ENCODE data around the gene PRKD1.

The PRKD1 gene

DNA sequence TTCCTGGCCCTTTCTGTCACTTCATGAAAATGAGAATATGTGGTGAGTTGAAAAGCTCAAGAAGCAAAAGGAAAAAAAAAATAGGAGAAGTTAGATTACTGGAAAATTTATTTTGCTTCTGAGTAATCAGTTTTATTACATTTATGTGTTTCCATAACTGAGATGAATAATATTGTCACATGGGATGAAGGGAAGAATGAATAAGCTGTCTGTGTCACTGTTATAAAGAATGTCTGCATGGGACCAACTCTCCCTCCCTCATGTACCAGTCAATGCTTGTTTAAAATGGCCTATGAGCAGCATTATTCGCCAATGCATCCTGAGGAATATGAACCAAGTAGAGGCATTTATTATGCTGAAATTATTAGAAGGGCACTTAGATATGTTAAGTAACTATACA, 246.3 kb downstream of the PRKD1 start:
- DNase-seq (ENCODE audit: low read depth, low spot score): no peak

DNA sequence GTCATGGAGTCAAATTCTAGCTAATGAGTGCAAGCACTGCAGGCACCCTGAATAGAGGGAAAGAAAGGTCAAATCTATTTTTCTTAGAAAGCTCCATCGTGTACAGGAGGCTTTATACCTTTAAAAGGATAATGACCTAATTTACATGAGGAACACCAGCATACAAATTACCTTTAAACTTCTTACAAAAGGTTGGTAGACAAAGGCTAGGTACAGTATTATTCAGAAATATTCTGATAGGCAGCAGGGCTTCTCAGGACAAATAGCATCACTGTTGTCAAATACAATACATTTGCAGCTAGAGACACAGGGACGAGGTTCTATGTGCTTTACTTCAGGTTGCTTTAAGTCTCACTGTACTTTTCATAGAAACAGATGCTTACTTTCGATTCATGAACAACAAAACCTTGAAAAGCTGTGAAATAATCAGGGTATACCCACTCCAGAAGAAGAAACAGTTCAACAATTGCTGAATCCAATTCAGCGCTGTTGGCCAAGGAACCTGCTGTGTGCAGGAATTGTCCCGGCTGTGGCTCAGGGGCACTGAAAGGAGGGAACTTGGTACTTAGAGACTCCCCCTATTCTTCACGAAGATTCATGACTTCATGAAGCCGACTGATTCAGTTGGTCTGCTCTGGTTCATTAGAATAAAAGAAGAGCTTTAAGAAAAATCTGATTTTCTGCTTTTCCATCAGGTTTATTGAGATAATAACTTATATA, 252.9 kb downstream of the PRKD1 start:
- DNase-seq (ENCODE audit: low read depth, low spot score): no peak

DNA sequence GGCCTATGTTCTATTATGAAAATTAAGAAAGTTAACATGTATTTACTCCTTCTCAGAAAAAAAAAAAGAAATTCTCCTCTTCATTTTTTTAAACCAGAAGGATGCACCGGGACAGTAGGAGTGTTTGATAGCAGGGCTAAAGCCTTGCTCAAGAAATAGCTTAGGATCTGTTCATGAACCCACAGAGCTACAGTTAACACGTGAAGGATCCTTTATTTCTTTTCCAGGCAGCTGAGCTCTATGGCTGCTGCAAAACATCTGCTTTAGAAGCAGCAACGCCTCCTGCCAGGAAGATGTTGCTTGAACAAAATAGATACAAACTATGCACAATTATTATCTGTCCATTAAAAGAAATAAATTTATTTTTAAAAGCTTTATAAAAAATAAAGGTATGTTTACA, 254.8 kb downstream of the PRKD1 start:
- no peak for DNase-seq (ENCODE audit: low read depth, low spot score)

DNA sequence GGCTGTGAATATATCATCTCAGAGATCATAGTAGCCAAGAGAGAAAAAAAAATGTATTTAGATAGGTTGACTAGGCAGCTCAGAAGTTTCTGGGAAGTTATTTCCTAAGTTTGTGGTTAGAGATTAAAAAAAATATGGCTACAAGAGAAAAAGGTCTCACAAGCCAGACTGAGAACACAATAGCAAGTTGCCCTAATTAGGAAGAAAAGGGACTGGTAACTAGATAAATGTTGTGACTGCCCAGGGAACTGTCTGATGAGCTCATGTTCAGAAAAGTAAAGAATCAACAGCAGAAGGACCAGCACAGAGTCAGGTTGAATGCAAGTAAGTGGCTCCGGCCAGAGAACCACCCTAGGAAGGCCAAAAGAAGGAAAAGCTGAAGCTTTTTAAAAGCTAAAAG, 256.6 kb downstream of the PRKD1 start:
- DNase-seq (ENCODE audit: low read depth, low spot score): no peak

DNA sequence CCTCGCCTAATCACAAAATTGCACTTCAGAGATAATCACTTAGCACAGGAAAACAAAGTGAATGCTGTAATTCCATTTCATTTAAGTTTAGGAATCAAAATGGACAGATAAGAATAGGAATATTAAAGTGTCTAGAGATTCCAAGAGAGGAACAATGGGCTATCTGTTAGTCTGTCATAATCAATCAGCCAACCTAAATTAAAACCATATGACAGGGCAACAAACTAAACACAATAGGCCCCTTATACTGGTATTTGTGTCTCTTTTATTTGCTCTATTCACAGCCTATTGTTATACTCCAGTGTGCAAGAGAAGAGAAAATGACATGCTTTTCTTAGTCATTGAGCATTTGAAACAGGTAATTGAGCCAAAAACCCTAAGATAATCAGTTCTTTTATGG, 259.4 kb downstream of the PRKD1 start:
- DNase-seq (ENCODE audit: low read depth, low spot score): no peak

DNA sequence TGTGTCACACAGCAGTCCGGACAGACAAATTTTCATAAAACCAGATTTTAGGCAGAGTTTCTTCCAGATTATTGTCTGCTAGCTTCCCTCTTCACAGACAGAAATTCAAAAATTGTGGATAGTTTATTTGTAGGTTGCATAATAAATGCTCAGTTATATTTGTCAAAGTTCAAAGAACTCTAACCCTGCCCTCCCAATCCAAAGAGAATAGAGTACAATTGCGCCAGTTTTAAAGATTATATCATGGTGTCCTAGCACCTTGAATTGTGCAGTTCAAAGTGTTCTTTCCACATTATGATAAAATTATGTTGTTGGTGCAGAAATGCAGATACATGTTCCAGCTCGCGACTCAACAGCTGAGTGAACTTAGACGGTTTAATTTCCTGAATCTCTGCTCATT, 263.1 kb downstream of the PRKD1 start:
- no peak for DNase-seq (ENCODE audit: low read depth, low spot score)

DNA sequence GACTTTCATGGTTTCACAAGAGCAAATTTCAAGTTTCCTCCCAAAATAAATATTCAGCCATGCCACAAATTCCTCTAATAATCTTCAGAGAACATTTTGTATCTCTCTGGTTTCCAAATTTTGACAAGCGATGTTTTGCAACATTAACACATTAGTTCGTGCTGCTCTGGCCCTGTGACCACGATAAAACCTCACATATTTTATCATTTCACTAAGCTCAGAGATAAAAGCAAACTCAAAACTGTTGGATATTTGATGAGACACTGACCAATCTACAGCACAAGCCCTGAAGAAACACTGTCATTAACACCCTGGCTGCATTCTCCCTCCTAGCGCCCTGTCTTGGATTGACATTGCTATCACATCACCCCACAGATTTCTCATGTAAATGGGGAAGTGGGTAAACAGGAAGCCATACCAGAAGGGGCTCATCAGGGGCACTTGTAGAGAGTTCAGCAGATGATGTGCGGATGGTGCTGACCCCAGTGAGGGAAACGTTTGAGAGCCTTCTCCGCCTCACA, 264.3 kb downstream of the PRKD1 start:
- no peak for DNase-seq (ENCODE audit: low read depth, low spot score)

DNA sequence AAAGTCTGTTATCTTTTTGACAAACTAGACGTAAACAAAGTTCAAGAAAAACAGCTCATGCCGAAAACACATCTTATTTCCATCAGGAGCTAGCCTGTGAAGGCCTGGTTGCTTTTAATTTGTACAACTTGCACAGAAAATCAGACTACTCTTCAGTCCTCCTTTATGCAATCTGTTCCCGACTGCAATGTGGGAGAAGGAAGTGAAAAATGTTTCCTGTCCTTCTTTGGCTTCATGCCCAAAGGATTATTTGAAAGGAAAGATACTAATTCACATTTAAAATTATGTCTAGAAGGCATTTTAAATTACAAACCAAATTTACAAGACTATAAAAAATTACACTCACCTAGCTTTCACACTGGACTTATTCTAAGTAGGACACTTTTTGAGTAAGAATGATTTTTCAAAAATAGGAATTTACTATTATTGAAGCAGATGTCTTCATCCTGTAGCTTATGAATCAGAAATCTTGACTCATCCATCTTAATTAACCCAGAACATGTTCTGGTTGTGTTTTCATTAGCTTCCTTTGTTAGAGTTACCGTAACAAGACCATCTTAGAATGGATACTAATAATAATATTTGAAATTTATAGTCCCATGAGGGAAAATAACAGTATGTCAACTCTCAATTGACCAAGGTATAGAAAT, 272.6 kb downstream of the PRKD1 start:
- no peak for DNase-seq (ENCODE audit: low read depth, low spot score)

DNA sequence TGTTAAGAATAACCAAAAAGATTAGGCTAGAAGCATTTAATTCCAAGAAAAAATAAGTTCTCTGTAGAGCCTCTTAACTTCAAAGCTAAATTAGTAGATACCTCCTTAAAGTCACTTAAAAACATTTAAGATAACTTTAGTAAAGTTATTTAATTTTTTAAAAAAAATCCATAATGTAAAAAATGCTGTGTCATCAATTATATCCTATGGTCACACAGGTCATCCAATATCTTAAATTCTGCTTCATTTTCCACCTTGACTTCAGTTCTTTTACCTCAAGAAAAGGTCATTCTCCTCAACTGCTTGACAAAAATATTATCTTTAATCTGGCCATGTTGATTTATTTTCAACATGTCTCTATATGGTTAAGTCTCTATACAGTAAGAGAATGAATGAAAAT, 274.3 kb downstream of the PRKD1 start:
- no peak for DNase-seq (ENCODE audit: low read depth, low spot score)

DNA sequence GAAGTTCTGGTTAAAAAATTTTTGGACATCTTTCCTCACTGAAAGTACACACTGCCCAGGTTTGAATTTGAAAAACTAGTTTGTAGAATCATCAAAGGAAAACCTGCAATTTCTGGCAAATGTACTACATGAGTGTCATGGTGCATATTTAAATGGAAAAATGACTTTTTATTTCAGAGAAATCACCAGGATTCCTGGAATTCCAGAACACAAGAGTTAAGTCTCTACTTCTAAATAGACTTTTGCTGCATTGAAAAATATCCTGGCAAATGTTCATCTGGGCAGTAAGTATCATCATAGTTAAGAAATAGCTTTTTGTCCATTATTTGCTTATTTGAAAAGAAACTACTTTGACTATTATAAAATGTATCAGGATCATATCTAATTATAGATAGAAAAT, 275.1 kb downstream of the PRKD1 start:
- no peak for DNase-seq (ENCODE audit: low read depth, low spot score)

DNA sequence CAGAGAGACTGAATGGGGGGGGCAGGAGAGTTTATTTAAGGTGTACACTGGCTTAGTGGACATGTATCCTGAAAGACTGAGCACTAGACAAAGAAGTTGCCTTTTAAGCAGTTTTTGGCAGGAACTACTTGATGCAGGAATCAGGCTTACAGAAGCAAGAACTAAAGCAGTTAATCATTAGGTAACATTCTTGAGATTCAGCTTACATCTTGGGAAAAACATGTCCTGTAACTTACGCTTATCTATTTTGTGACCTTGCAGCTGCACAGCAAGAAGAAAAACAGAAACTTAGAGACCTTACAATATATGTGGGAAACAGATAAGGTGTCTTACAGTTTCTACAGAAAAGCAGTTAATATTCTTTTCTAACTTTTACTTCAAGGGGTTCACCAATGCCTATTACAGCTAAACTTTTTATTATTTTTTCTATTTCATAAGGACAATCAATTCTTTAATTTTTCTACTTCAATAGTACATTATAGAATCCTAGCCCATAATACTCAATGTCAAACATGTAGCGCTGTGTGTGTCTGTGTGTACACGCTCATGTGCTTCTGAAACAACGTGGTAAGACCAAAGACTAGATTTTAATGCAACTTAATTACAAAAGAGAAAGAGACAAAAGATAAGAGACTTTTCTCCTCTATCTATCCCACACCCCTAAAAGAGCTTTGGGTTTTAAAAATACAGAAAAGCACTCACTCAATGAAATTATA, 276.9 kb downstream of the PRKD1 start:
- no peak for DNase-seq (ENCODE audit: low read depth, low spot score)

DNA sequence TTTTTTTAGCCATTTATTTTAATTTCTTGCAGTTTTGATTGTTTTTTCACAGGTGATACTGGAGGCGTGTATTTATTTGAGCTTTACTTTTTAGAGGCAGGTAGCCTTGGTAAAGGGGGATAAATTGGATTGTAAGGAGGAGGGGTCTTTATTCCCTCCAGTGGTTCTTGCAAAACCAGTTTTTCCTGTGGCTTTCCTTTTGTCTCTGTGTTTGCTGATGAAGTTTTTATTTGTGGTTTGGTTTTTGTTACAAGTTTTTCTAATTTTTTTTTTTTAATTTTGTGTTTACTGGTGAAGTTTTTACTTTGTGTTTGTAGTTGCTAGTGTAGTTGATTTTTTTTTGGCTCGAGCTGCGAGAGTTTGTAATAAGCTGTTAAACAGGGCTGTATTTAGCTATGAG, 278.5 kb downstream of the PRKD1 start:
- DNase-seq (ENCODE audit: low read depth, low spot score): no peak

DNA sequence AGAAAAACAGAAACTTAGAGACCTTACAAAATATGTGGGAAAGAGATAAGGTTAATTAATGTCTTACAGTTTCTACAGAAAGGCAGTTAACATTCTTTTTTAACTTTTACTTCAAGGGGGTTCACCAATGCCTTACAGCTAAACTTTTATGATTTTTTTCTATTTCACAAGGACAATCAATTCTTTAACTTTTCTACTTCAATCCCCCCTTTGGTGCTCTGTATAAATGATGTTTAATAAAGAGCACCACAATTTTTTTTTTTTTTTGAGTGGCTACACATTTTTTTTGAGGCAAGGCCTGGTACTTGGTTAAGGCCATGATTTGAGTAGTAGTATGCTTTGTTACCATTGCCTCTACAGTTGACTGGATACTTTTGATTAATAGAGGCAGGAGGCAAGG, 279.6 kb downstream of the PRKD1 start:
- DNase-seq (ENCODE audit: low read depth, low spot score): no peak

DNA sequence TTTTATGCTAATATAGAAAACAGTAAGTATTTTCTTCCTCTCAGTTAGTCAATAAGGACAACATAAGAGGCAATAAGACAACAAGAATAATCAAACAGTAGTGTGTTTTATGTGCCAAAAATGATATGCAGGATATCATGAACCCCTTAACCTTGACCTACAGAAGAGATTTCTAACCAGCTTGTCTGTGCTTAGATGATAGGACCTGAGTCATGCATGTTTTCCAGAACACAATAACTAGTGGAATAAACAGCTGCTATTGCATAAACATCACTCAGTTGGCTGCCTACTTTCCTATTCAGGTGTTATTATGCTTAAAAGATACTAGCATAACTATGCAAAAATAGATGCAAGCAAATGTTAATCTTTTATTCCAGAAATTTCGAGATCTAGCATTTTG, 282.5 kb downstream of the PRKD1 start:
- no peak for DNase-seq (ENCODE audit: low read depth, low spot score)

DNA sequence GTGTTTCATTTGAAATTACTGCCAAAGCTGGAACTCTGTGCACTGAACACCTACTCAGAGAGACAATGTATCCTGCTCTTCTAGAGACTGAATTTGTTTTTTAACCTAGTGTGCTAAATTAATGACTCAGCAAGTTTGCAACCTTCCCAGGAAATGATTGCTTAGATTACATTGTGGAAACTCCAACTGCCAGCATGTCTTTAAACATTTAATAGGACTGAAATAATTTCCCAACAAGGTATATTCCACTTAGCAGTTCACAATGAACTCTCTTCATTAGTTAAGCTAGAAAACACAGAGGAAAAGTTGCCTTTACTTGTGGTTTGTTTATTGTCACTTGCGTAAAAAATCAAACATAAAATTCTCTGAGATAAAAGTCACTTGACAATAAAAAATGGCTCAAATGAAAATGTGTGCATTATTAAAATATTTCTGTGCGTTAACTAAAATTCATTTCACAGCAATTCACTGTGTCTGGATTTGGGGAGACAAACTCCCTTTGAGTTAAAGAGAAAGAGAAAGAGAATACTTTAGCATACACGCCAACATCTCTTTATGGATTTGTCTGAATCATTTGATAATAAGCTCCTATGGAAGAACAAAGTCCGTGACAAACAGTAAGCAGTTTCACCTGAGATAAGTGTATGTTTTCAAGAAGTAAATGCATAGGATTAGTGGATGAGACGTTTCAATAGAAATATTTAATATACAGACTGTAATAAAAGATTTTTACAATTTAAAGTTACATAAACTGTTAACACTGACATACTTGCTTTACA, 284.0 kb downstream of the PRKD1 start:
- DNase-seq (ENCODE audit: low read depth, low spot score): no peak

DNA sequence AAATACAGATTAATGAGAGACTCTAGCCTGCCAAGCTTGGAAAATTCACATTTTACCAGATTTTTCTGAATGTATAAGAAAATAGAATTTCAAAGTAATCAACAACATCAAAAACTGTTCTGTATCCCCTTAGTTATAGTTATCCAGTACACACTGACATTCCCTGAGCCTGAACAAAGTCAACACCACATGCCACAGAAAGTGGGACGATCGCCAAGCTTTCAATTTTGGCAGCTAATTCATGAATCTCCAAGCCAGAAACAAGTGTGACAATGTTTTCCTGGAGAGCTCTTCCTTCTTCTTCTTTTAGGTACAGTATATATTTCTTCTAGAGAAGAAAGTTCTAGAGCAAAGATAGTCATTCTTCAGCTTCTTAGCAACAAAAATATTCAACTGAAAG, 290.2 kb downstream of the PRKD1 start:
- DNase-seq (ENCODE audit: low read depth, low spot score): no peak

DNA sequence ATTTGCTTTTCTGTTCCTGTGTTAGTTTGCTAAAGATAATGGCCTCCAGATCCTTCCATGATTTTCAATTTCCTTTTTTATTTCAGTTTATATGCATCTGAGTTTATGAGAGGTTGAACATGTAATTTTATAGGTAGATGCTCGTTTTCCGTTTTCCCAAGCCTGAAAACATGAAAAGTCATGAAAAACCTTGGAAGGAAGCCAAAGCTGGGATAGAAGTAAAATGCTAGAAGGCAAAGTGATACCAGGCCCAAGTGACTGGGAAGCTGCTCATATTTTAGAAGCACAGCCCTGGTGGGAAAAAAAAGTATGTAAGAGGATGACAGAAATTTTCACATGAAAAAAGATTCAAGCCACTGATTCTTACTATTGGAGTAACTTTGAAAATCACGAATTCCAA, 290.8 kb downstream of the PRKD1 start:
- DNase-seq (ENCODE audit: low read depth, low spot score): no peak

DNA sequence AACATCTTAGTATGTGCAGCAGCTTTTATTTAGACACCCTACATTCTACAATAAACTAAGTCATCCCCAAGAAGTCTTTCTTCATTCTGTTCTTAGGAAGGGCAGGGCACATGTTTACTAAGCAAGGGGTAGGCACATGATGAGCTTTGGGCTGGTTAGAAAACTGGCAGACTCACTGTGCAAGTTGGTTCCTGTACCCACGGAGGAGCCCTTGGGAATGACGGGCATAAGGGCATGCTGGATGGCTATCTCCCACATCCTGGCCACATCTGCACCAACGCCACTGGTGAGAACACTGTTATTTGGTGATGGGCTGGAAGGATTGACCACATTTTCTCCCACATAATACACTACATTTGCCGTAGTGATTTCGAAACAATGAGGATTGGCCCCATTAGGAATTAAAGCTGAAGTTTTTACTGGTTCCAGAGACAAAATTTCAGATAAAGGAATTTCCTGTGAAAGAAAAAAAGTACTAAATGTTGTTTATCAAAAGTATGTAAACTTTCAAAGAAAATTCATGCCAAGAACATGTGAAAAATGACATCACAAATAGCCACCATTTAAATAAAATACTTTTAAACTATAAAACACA, 297.0 kb downstream of the PRKD1 start:
- DNase-seq (ENCODE audit: low read depth, low spot score): no peak

DNA sequence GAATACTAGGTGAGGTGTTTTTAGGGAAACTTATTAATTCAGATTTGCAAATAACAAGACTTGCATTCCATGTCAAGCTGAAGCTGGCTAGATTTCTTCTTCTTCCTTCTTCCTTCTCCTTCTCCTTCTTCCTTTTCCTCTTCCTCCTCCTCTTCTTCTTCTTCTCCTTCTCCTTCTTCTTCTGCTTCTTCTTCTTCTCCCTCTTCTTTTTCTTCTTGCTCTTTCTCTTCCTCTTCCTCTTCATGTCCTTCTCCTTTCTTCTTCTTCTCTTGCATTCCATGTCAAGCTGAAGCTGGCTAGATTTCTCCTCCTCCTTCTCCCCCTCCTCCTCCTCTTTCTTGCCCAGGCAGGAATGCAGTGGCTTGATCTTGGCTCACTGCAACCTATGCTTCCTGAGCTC, 297.8 kb downstream of the PRKD1 start:
- DNase-seq (ENCODE audit: low read depth, low spot score): no peak

DNA sequence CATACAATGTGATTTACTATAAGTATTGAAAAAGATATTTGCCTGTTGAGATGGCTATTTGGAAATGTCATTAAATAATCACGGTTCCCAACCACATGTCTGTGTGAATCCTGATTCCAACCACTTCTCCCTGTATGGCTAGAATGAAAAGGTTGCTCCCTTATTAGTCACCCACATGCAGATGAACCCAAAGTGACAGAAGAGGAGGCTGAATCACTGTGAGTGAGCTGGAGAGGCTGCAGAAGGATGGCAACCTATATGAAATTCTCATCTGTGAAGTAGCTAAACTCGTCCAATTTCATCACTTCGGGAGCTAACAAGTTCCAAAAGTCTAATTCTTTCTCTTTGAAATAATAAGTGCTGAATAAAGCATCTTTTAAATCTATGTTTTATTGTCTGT, 300.5 kb downstream of the PRKD1 start:
- no peak for DNase-seq (ENCODE audit: low read depth, low spot score)

DNA sequence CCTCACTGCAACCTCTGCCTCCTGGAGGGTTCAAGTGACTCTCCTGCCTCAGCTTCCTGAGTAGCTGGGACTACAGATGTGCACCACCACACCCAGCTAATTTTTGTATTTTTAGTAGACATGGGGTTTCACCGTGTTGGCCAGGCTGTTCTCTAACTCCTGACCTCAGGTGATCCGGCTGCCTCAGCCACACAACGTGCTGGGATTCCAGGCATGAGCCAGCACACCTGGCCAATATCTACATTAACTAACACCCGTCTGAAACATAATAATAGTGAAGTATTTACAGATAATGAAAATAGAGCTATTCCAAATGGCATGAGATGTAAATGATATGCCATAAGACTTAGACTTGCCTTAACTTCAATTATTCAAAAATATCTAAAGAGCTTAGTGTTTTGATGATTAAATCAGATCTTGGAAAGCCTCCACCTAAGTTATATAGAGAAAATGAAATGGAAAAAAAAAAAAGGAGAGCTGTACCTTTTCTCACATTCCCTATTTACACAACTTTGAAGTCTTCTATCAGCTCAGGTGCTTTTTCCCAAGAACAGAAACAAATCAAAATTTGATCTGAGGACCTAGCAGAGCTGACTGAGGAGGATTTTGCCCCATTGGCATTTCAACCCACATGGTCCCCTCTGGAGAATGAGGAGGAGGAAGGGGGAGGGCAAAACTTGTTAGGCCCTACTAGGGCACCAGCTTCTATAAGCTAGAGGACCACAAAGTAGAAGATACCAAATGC, 309.2 kb downstream of the PRKD1 start:
- no peak for DNase-seq (ENCODE audit: low read depth, low spot score)

Measured in activated CD4-positive, CD25-positive, alpha-beta regulatory T cell treated with anti-CD3 and anti-CD28 coated beads, Interleukin-2, amount 50 U/mL, for 16 hours (primary cell).